Measurements from ENCODE around the gene SLX4.

Gene SLX4

DNA sequence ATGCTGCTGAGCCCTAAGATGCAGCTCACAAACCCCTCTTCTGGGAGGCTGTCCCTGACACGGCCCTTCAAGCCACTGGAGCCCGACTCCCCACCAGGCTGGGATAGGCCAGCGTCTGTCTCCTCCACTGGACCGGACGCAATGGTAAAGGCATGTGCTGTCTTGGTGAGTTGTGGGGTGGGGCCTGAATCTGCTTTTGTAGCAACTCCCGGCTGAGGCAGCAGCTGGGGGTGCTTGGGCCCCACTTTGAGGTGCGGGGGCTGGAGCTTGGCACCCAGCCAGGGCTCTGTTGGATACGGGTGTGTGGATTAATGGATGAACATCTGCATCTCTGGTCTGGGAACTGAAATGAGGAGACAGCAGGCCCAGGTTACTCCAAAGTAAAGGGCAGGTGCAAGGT lies 30.7 kb downstream of the SLX4 start:
- DNase-seq (ENCODE audit: low read depth, low spot score) = peak; percentile 33

- no peak for DNase-seq (ENCODE audit: low read depth, low spot score)
Measured at GRCh38 chr16:3580251-3580651, 31.2 kb downstream of the SLX4 start.

DNA sequence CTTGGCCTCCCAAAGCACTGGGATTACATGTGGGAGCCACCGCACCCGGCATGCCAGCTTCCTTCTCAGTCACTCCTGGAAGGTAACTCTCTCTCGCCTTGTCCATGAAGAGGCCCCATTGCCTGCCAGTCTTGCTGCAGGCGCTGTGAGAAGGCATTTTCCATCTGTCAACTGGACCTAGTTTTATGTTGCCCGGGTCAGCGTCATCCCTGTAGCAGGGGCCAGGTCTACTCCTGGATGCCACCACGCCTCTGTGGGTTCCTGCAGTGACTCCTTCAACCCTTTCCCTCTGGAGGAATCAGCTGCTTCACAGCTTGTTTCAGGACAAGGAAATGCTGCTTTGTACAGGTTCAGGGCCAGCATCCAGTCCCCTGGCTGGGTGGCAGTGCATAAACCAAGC lies 31.6 kb downstream of the SLX4 start:
- DNase-seq (ENCODE audit: low read depth, low spot score) = no peak

DNA sequence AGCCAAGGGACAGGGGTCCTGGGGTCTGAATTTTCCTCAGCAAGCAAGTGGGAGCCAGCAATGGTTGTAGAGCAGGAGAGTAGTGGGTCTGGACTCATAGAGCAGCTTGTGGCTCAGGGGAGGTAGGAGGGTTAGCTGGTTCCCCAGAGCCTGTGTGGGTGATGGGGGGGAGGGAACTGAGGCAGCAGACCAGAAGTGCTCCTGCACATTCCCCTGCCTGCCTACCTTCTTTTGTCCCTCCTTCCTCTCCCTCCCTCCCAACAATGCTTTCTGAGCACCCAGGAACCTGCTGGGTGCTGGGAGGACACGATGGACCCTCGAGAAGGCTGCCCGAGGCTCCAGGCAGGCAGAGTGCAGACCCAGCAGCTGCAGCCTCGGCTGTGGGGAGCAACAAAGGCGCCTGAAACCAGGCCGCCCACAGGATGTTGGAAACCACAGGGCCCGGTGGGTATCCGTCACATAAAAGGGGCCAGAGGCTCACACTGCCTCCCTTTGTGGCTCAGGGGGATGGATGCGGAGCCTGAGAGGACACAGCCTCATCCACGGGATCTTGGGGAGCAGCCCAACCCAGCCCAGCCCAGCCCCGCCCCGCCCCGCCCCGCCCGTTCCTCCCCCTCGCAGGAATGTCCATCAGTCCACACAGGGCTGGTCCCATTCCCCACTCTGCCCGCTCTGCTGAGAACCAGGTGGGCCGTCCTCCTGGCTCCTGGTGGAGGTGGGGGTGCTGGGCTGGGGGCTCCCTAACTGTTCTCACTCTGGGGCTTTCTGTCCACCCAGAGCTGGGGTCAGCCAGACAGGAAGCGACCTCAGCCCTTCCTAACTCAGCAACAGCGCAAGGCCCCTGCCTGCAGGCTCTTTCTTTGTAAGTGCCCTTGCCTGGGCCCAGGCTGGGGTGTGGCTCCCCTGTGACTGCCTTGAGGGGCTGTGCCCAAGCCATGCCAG lies 32.5 kb downstream of the SLX4 start:
- peak; percentile 34 for DNase-seq (ENCODE audit: low read depth, low spot score)

DNA sequence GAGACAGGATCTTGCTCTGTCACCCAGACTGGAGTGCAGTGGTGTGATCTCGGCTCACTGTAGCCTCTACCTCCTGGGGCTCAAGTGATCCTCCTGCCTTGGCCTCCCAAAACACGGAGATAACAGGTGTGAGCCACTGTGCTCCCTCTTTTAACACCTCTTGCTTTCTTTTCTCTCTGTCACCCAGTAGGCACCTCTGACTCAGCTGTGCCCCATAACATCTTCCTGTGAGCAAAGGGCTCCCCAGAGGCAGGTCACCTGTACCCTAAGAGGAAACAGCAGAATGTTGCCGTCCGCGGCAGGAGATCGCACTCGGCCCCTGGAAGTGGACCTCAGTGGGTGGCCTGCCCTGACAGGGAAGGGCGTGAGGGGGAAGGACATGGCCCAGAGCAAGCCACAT lies 33.3 kb downstream of the SLX4 start:
- DNase-seq (ENCODE audit: low read depth, low spot score) = no peak

DNA sequence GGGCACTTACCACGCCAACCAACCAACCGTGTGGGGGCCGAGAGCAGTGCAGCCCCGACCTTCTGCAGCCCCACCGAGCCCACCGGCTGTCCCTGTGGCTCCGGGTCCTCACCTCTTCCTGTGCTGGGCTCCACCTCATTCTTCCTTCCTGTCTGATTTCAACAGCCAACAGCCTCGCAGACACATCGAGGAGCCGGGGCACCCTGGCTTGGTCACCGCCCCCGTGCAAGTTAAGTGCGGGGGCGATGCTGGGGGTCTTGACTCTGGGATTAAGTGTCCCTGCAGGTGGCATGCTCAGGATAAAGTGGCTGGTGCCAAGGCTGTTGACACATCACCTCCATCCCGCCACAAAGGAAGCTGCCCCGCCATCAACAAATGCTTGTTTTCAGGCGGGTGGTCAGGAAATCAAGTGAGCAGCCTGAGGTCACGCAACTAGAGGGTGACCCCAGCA lies 34.1 kb downstream of the SLX4 start, which contains the start of gene NLRC3:
Gene NLRC3 (minus strand): TSS at position 102 of the 451 bp plus-strand sequence. CDS start 12,367 bp downstream, outside the sequence.
- DNase-seq (ENCODE audit: low read depth, low spot score) = no peak

GRCh38 chr16:3576211-3576610 lies 35.2 kb downstream of the SLX4 start:
- DNase-seq (ENCODE audit: low read depth, low spot score) = no peak

GRCh38 chr16:3575491-3575890 lies 35.9 kb downstream of the SLX4 start:
- DNase-seq (ENCODE audit: low read depth, low spot score) = no peak

DNA sequence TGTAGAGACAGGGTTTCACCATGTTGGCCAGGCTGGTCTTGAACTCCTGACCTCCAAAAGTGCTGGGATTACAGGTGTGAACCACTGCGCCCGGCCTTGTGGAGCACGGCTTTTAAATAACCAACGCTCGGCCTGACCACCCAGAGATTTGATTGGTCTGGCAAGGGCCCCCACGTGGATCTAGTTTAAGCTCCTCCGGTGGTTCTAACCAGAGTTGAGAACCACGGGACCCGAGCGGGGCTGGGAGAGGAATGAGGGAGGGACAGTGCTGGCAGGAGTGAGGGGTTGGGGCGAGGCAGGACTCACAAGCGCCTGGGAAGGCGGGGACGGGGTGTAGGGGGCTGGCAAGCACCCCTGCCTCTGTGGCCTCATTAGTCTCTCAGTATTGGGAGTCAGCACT lies 37.2 kb downstream of the SLX4 start:
- DNase-seq (ENCODE audit: low read depth, low spot score) = no peak

DNA sequence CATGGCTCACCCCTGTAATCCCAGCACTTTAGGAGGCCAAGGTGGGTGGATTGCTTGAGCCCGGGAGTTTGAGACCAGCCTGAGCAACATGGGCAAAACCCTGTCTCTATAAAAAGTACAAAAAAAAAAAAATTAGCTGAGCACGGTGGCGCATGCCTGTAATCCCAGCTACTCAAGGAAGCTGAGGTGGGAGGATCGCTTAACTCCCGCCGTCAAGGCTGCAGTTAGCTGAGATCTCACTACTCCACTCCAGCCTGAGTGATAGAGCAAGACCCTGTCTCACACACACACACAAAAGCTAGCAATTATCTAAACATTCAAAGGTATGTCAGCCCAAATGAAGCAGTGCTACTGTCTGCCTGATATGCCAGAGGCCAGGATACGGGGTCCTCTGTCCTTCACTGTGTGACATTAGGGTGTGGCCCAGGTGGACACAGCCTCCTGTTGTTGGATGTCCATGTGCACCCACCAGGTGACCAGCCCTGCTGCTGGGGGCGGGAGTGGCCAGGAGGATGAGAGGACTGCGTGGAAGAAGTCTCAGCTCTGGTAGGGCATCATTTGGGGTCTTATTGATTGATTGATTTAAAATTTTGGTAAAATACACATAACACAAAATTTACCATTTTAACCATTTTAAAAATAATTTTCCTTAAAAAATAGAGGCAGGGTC lies 38.1 kb downstream of the SLX4 start:
- no peak for DNase-seq (ENCODE audit: low read depth, low spot score)

- no peak for DNase-seq (ENCODE audit: low read depth, low spot score)
Measured at GRCh38 chr16:3570420-3571062, 40.9 kb downstream of the SLX4 start.

DNA sequence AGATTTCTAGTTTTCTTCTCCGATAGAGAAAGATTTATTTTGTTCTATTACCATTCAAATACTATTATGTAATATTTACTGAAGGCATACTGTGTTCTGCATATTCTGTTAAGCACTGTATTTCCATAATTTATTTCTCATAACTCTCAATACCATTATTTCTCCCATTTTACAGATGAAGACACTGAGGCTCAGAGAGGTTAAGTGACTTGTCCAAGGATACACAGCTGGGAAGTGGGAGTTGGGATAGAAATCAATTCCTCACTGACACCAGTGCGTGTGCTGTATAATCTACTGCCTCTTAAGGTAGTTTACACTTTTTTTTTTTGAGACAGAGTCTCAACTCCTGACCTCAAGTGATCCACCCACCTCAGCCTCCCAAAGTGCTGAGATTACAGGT lies 41.6 kb downstream of the SLX4 start:
- no peak for DNase-seq (ENCODE audit: low read depth, low spot score)

- no peak for DNase-seq (ENCODE audit: low read depth, low spot score)
Measured at GRCh38 chr16:3566990-3567389, 44.4 kb downstream of the SLX4 start.

- DNase-seq (ENCODE audit: low read depth, low spot score) = no peak
Measured at GRCh38 chr16:3564889-3565141, 46.6 kb downstream of the SLX4 start.

DNA sequence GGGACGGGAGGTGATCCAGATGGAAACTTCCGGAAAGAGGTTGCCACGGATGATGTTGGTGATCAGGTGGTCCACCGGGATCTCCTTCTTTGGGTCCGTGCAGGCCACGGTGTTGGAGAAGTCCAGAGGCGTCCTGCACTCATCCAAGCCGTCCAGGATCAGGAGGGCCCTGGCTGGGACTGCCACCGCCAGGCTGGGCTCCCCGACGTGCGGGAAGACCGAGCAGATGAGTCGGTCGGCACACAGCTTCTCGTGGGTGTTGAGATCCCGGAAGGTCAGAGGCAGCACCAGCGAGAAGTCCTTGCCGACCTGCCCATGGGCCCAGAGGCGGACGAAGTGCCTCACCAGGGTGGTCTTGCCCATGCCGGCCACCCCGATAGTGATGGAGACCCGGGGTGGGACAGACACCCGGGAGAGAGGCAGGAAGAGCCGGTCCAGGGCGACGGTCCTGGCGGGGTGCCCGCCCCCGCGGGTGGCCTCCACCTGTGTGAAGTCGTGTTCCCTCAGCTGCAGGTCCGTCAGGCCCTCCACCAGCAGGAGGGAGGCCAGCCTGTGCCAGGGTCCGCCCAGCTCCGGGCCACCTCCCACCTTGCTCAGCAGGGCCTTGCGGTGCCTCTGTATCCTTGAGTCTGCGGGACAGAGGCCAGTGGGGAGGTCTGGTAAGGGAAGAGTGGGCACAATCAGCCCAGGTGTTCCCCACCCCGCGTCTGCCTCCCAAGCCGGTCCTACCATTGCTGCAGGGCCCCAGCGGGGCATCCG lies 47.1 kb downstream of the SLX4 start:
- no peak for DNase-seq (ENCODE audit: low read depth, low spot score)

DNA sequence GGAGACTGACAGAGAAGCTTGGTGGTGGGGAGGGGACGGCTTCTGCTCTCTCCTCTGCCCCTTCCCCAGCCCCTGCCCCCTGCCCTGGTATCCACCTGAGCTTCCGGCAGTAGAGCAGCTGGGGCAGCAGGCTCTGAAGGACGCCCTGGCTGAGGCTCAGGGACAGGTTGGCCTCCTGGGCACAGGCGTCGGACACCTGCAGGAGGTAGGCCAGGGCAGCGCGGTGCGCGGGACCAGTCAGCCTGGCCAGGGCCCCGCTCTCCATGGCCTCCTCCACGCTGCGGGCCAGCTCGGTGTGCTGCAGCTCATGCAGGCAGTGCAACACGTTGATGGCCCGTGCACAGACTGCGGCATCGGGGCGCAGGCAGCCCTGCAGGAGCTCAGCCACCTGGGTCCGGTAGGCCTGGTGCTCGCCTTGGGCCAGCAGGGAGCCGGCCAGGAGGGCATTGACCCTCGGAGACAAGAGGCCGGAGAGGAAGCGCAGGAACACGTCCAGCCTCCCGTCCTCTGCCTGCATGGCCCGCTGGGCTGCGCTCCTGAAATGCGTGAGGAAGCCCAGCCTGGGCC lies 48.4 kb downstream of the SLX4 start:
- no peak for DNase-seq (ENCODE audit: low read depth, low spot score)

DNA sequence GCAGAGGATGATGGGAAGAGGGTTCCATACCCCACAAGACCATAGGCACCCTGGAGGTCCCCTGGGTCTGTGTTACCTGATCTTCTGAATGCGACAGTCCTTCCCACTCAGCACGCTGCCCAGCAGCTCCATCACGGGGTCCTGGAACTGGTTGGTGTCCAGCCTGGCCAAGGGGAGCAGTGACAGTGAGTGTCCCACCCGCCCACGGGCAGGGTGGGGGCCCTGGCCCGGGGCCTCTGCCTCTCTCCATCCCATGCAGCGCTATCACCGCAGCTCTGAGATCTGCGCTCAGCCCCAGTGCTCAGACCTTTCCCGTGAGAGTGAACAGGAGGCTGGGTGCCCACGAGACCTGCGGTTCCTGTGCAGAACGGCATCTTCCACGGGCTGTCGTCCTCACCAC lies 49.8 kb downstream of the SLX4 start:
- DNase-seq (ENCODE audit: low read depth, low spot score) = no peak

DNA sequence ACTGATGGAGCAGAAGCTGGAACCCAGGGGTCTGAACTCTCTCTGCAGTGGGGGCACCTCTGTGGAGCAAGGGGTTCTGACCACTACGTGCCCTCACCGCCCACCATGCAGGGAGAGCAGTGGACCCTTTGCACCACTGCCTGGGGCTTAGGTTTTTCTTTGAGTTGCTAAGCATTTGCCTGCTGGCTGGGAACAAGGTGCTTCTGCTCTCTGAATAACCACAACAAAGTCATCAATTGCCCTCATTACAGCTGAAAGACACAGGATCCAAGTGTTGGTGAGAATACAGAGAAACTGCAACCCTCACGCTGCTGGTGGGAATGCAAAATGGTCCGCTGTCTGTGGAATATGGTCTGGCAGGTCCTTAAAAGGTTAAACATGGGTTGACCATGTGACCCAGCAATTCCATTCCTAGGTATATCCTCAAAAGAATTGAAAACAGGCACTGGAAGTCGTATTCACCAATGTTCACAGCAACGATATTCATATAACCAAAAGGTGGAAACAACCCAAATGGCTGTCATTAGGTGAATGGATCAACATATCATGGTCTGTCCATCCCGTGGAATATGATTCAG lies 57.0 kb downstream of the SLX4 start:
- DNase-seq (ENCODE audit: low read depth, low spot score) = no peak

DNA sequence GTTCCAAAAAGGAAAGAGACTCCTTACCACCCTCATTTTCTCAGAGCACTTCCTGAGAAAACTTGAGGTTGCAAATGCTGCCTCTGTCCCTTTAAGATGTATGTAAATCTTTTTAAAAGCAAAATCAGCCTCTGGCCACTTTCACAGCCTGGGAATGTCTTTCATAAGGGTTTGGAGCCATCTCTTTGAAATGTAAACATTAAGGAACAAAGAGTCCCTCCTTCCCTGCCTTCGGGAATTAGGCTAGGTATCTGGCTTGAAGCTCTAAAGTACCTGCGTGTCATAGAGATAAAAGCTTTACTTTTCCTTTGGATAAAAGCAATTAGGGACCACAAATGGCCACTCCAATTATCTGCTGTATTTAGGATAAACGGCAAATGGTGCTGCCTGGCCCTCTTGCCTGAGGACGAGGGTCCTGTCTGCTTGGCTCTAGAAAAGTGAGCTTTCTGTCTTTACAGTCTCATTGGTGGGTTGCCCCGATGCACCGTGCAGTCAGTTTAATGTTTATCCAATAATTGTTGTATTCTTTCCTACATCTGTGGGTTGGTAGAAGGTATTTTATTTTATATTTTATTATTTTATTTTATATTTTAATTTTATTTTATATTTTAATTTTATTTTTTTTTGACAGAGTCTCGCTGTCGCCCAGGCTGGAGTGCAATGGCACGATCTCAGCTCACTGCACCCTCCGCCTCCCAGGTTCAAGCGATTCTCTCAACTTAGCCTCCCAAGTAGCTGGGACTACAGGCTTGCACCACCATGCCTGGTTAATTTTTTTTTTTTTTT lies 58.1 kb downstream of the SLX4 start:
- DNase-seq (ENCODE audit: low read depth, low spot score) = no peak

All from astrocyte of the hippocampus (primary cell).